ENCODE results near the gene ING3. TPM values are rescaled to one million over a fixed set of nuclear protein-coding genes. Genes with fewer than 3 reads are reported as not detected.

ING3 gene
- total RNA-seq, 1 experiment from 2014 or later = 28.7 TPM

- DNase-seq (ENCODE audit: low read depth) = peak; percentile 84
Measured at GRCh38 chr7:120988591-120989256, 38.1 kb downstream of the ING3 start, which contains the start of gene CPED1. Gene CPED1 (plus strand): TSS chr7:120988711. CDS start chr7:120989622, 911 bp downstream.

- DNase-seq (ENCODE audit: low read depth) = no peak
Measured at GRCh38 chr7:120989257-120990220, 39.0 kb downstream of the ING3 start.

DNA sequence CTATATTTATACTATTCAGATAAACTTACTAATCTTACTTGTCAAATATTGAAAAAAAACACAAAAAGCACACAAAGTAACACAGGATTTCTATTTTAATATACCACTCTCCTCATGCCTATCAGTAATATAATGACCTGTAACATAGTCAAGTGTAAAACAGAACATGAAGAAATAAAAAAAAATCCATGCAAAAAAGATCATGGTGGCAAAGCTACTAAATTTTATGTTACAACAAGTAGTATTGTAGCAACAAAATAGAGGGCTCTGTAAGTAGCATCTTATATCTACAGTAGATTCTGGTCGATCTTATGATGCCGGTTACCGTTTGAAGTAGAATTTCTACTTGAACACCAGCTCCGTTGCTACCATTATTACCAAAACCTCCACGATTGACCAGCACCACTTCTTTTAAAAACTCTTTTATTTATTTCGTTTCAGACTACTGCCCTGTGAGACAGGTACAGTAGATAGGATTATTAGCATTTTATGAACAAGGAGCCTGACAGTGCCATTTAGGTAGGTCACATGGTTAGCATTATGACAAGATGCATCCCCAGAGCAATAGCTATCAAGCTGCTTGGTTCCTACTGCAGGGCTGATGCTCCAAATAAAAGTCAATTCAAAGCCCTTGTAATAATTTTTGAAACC, 40.0 kb downstream of the ING3 start:
- no peak for DNase-seq (ENCODE audit: low read depth)

- no peak for DNase-seq (ENCODE audit: low read depth)
Measured at GRCh38 chr7:120991161-120991560, 40.6 kb downstream of the ING3 start.

GRCh38 chr7:120991581-120991980, 41.0 kb downstream of the ING3 start:
- DNase-seq (ENCODE audit: low read depth) = peak; percentile 46

DNA sequence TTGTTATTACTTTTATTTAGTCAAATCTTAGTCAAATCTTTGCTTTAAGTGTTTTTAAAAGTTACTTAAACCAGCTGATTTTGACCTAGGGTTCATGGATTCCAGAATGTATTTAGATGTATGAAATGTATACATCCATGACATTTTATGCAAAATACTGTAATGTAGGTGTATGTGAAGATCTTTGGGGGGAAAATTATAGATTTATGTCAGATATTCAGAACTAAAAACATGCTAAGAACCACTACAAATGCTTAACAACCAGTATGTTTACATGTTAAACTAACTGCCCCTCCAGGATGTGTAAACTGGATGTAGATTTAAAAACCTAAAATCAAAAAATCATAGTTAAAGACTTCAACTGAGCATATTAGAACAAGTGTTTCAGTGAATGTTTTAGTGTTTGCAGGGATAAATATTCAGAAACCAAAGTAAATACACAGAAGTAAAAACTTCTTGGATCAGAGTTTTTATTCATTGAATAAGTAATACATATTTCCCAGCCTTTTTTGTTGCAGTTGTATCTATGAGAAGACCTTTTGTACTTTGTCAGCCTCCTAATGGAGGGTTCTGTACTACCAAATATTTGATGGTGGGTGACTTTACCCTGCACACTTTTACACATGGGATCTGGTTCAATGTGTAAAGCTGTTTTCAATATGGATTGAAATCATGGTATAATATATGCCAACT, 41.8 kb downstream of the ING3 start:
- no peak for DNase-seq (ENCODE audit: low read depth)

DNA sequence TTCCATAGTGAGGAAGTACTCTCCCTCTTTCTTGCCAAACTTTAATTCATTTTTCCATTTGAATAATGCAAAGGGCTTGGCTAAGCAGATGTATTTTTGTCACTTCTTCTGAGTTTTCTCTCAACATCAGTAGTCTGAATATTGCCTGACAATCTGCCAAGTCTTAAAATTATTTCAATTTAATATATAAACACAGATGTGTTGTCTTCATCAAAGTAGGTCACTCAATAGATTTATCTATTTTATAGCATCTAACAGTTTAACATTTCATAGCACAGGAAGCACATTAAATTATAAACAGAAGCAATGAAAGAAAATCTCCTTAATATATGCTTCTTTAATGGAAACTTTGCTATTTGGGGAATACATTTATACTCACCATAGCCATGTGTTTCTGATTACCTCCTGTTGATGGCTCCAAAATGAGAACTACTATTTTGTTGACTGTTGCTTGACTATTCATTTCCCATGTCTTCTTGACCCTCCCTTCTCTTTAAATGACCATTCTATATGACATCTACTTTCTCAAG, 42.5 kb downstream of the ING3 start:
- no peak for DNase-seq (ENCODE audit: low read depth)

- DNase-seq (ENCODE audit: low read depth) = peak; percentile 50
Measured at GRCh38 chr7:120993553-120994191, 43.1 kb downstream of the ING3 start.

DNA sequence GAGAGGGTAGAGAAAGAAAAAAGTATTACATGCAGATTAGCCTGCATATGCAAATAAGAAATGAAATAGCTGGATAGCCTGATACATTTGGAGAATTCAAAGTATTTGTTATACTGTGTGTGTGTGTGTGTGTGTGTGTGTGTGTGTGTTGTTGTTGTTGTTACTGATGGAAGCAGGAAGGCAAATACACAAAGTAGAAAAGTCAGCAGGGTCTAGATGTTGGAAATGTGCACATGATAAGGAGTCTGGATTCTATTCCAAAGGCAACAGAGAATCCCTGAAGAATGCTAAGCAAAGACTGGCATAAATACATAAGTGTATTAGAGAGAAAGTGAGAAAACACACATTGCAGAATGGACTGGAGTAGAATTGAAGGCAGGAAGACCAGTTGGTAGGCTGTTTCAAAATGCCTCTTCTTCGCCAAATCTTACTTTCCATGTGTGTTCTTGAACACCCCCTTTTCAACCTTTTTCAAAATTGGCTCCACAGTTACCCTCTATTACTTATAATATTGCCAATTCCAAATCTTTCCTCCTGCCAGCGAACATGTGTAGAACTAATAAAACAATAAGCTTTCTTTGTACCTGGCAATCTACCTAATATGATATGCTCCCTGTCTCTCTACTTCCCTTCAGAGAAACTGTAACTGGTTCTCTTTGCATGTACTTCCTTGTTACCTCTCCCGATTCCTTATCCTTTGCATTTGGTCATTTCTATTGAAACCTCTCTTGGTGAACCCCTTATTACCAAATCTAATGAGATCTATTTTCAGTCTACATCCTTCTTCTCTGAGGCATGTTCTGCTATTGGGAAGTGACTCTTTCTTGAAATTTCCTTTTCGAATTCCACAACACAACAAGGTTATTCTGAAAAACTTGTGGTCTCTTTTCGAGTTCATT, 44.2 kb downstream of the ING3 start:
- DNase-seq (ENCODE audit: low read depth) = no peak

- DNase-seq (ENCODE audit: low read depth) = no peak
Measured at GRCh38 chr7:120995654-120996053, 45.1 kb downstream of the ING3 start.

DNA sequence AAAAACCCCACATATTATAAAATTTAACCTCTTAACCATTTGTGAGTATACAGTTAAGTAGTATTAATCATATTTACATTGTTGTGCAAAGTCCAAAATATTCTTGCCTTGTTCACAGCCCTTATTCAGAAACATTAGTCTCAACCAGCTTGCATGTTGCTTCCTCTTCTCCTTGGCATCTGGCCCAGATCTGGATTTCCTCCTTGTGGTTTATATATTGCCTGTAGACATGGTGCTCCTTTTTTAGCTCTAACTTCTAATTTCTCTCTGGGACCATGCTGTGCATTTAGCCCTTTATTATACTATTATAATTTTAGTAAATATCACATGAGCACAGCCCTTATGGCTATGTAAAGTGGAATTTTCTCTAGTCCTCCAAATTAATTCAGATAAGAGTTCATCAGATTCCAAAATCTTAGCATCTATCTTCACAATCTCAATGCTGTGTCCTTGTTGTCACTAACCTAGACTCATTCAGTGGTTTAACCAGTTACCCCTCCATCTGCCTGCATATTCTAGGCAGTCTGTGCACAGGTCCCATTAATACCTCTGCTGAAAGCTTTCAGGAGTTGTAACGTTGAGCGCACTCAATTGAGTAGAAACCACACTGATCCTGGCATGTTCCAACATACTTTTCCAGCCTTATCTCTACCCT, 45.9 kb downstream of the ING3 start:
- peak; percentile 94 for DNase-seq (ENCODE audit: low read depth)

DNA sequence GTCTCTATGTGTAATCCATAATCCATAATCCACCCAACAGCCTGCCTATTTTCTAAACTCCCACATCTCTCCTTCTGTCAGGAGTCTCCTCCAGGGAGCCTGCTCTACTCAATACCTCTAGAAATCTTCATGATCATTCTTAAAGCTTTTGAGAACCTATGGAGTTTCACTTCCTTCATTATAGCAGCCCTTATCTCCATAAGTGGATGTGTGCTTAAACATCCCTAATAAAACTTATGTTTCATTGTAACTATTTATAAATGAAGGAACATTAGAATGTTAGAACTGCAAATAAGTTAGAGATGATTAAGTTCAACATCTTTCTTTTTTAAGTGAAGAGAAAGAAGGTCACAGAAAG, 46.4 kb downstream of the ING3 start:
- DNase-seq (ENCODE audit: low read depth) = no peak

GRCh38 chr7:120997882-120998474, 47.4 kb downstream of the ING3 start:
- peak; percentile 52 for DNase-seq (ENCODE audit: low read depth)

GRCh38 chr7:120998520-120998919, 47.9 kb downstream of the ING3 start:
- DNase-seq (ENCODE audit: low read depth) = no peak

- no peak for DNase-seq (ENCODE audit: low read depth)
Measured at GRCh38 chr7:120998996-120999565, 48.5 kb downstream of the ING3 start.

DNA sequence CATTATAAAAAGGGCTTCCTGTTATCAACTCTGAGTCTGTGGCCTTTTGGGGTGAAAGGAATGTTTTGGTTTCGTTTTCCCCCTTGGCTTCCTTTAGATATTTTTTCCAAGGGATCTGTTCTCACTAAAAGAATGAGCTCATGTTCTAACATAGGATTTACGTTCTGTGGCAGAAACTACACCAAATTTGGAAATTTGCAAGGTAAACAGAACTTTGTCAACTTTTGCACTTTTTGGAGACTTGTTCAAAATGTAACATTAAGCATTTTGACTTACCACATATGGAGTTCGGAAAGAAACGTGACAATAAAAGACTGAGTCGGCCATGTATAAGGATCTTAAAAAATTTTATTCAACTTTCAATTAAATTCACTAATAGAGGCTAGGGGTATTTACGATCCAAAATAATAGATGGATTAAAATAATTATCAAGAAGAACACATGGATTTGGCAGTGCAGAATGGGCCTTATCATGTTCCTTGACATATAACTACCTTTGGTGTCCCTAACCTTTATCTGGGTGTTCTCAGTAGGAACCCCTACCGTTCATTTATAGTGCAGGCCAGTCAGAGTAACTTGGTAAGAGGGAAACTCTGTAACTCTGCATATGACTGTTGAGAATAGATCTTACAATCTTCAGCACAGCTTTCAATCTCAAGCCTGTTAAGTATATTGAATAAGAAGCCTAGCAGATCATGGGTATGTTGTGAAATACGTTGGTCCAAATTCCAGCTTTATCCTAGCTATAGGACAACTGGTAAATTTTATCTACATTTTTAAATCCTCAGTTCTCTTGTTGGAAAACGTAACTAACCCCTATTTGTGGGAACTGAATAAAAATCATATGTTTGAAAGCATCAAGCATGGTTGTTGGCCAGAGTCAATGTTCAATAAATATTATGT, 49.8 kb downstream of the ING3 start:
- DNase-seq (ENCODE audit: low read depth) = peak; percentile 77

- DNase-seq (ENCODE audit: low read depth) = no peak
Measured at GRCh38 chr7:121001234-121001906, 50.8 kb downstream of the ING3 start.
